ENCODE data around the gene HAPLN1.
"Not testable (repeated sequence)": the region's sequence is repeated elsewhere in the genome, so short reads cannot be mapped to it uniquely, and the experiment has no call there.

The HAPLN1 gene

DNA sequence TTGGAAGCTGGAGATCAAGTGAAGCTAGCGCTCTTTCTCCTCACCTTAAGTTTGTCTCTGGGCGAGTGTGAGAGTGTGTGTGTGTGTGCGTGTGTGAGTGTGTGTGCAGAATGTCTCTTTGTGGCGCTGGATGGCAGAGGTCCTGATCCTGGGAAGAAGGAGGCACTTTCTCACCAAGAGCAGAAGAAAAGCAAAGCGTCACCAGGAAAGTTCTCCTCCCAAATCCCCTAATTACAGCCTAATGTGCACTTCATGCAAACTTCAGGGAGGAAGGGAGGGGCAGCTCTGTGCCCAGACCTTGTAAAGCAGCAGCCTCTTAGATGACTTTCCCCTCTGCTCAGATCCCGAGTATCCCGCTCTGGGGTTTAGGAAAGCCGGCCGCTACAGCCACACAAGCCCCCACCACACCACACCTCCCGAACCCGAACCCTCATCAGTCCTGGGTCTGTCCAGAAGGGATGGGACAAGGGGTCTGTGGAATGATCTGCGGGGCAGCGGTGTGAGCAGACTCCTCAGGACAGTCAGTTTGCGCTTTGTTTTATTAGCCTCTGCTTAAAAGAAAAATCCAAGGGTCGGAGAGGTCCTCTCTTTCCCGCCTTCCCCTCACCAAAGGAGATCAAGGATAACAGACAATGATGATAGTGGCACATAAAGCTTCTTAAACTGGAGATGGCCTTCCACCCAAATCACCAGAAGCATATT, at the start of gene HAPLN1:
Gene HAPLN1 (minus strand): TSS at position 20 of the 702 bp plus-strand sequence. CDS start 47,332 bp downstream, outside the sequence.
- ATAC-seq = no peak

GRCh38 chr5:83767409-83767992, 46.8 kb upstream of the HAPLN1 start:
- no peak for ATAC-seq

DNA sequence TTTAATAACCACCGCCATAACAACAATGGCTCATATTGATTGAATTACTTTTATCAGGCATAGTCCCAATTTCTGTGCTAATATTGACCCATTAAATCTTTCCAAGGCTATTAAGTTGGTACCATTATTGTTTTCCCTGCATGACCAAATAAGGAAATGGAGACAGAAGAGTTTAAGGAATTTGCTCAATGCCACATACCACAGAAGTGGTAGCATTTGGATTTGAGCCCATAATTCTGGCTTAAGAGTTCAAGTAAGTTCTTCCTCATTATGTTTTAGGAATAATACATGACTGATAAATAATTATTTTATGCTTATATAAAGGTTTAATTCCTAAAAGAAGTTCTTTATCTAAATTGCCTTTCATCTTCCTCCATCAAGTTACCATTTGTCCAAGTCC, 43.4 kb upstream of the HAPLN1 start:
- ATAC-seq = no peak

DNA sequence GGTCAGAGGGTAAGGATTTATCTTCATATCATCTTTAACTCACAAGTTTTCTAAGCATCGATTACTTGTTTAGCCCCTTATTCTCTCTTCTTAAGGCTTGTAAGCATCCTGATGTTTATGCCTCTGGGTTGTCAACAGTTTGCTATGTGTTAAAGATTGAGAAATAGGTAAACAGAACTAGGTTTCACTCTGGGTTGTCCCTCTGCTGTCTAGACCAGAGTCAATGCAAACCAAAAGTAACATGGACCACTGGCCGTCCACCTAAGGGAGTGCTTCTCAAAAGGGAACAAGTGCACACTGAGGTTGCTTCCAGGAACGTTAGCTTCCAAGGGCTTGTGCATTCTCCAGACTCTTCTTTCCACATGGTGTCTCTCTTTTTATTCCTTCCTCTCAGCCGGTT, 39.9 kb upstream of the HAPLN1 start:
- no peak for ATAC-seq

DNA sequence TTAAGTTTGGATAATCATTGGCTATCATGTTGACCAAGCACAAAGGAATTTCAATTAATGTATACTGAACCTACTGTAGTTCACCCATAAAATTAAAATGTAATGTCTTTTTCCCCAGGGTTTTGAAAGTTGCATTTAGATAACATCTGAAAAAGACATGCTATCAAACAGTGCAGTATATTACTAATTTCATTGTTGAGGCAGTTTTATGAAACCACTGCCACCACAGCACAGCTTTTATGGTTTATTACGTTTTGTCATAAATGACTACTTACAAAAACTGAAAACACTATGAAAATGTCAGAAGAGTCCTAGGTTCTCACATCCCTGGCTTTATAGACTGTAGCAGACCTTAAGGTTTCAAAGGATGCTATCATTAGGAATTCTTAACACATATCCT, 32.0 kb upstream of the HAPLN1 start:
- ATAC-seq = no peak

DNA sequence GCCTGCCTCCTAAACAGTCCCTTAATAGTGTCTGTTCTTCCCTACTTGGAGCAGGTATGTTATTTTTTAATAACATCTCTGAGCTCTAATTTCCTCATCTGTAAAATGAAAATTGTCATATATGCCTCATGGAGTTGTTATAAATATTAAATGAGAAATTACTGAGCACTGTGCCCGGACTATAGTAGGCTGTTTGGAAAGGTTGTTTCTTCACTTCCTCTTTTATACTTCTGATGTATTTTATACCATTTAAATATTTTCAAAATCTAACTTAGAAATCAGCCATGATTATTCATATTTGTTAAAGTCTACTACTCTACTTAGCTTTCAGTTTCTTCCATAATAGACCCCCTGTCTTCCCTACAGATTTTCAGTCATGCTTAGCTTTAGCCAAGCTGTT, 30.5 kb upstream of the HAPLN1 start:
- no peak for ATAC-seq

GRCh38 chr5:83750749-83751148, 30.1 kb upstream of the HAPLN1 start:
- ATAC-seq = no peak

DNA sequence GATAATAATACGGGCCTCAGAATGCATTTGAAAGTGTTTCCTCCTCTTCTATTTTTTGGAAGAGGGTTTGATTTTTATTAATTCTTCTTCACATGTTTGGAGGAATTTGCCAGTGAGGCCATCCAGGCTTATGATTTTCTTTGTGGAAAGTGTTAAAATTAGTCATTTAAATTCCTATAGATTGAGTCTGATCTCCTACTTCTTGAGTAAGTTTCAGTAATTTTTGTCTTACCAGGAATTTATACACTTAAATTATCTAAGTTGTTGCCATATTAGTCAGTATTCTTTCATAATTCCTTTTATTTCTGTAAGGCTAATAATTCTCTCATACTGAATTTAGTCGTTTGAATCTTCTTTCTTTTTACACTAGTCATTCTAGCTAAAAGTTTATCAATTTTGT, 25.2 kb upstream of the HAPLN1 start:
- ATAC-seq = no peak

- ATAC-seq = no peak
These were observed 24.2 kb upstream of the HAPLN1 start for GRCh38 chr5:83744821-83745220.

- no peak for ATAC-seq
These were observed 21.4 kb upstream of the HAPLN1 start for GRCh38 chr5:83742089-83742488.

- no peak for ATAC-seq
These were observed 20.9 kb upstream of the HAPLN1 start for GRCh38 chr5:83741571-83741970.

GRCh38 chr5:83740741-83741140, 20.1 kb upstream of the HAPLN1 start:
- no peak for ATAC-seq

DNA sequence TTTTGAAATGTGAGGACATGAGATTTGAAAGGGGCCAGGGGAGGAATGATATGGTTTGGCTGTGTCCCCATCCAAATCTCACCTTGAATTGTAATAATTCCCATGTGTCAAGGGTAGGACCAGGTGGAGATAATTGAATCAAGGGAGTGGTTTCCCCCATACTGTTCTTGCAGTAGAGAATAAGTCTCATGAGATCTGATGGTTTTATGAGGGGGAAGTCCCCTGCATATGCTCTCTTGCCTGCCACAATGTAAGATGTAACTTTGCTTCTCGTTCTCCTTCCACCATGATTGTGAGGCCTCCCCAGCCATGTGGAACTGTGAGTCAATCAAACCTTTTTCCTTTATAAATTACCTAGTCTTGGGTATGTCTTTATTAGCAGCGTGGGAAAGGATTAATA, 15.5 kb upstream of the HAPLN1 start:
- not testable (repeated sequence) for ATAC-seq

- not testable (repeated sequence) for ATAC-seq
These were observed 14.4 kb upstream of the HAPLN1 start for GRCh38 chr5:83735058-83735457.

DNA sequence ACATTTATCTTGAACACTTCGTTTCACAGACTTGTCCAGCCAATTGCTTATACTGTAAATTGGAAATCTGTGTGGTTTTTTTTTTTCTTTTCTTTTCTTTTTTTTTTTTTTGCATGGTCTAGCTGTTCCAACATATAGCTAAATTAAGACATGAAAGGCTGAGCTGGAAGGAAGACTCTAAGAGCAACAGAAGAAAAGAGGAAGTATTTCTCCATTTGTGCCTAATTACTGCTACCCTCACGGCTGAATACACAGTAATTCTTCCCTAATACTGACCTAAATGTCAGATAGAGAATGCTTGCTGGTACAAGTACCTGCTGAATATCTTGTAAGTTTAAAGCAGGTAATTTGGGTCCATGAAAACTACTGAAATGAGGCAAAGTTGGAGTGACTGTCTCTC, 11.0 kb upstream of the HAPLN1 start:
- no peak for ATAC-seq

- no peak for ATAC-seq
These were observed 8.7 kb upstream of the HAPLN1 start for GRCh38 chr5:83729362-83729761.

DNA sequence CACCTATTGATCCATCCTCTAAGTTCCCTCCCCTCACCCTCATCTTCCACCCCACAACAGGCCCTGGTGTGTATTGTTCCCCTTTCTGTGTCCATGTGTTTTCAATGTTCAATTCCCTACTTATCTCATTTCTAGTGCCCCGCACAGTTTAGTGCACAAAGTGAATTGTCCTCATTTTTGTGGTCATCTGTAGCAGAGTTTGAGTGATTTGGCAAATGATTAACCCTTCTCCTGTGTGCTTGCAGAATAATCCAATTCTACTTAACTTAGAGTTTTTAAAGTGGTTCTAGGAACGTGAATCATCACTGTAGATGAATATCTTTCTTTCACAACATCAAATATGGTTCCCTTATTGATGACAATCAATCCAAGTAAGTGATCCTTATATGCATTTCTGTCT, 6.3 kb upstream of the HAPLN1 start:
- no peak for ATAC-seq

- no peak for ATAC-seq
These were observed 4.3 kb upstream of the HAPLN1 start for GRCh38 chr5:83724935-83725334.

DNA sequence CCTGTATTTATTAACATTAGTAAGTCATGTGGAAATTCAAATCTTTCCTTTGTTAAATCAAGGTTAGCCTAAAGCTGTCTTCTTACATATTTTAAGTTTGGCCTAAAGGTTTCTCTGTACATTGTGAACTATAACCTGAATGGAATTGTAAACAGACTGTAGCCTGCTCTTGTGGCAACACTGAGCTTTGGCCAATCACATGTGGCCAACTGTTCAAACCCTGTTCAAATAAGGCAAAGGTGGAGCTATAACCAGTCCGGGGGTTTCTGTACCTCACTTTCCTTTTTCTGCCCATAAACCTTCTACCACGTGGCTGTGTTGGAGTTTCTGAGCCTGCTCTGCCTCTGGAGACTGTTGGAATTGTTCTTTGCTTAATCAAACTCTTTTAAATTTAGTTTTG, 3.3 kb upstream of the HAPLN1 start:
- no peak for ATAC-seq

GRCh38 chr5:83723031-83723430, 2.4 kb upstream of the HAPLN1 start:
- ATAC-seq = no peak

DNA sequence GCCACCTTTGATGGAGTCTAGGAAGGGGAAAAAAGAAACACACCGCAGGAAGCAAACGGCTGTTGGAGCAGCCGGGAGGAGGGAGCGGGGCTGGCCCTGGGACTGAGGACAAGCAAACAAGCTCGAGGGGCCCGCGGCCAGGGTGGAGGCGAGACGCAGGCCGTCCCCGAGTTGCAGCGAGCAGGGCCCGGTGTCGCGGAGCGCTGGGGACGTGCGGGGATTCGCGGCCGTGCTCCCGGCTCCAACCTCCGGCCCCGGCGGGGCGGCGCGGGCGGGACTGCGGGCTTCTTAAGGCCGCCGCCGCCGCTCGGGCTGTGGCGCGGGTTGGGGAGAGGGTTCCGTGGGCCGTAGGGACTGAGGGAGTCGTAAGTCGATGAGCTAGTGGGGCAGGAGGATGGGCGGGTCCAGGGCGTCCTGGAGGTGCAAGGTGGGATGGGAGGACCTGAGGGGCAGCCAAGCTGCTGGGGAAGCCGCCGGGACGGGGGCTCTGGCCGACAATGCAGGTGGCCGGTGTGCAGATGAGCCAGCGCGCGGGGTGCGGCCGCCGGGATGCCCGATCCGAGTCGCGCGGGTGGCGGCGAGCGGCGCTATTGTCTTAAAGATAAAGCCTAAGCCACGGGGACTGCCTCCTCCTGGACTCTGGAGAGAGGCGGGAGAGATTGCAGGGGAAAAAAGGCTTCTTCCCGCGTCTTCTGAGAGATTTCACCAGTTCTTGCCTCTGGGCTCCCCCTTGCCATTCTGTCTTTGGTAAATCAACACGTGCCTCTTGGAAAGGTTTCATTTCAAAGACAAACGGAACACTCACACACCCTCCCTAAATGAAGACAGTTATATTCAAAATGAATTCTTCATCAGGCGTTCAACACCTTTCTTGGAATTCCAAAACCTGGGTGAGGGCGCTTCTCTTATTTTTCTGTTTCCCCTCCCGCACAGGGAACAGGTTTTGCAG, 1.6 kb upstream of the HAPLN1 start:
- ATAC-seq = peak in 1 of 2 donors; percentile 28

DNA sequence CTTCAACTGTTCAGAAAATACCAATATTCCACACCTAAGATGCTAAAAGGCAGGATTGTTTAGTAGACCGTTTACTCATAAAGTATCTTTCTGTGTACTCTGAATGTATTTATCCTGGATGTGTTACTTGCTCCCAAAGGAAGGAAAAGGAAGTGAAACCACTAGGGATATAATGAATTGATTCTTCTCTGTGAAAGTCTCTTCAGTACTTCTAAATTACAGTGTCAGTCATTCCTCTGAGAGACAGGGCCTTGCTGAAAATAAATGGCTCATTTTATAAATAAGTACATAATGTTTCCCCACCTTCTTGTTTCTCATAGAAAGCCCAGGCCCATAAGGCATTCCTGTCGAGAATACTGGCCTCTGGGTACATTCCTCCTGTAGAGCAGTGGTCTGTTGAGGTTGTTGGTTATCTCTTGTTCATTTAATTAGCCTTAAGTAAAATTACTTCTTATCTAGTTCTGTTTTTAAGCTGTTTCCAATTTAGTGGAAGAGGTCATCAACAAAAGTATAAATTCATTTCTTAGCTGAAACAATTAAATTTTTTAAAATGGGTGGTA, 1.6 kb downstream of the HAPLN1 start:
- ATAC-seq = no peak

- no peak for ATAC-seq
These were observed 2.3 kb downstream of the HAPLN1 start for GRCh38 chr5:83718195-83718825.
